NCI-H2029 treated with DMSO at 0.1 percent for 48 hours (cell line): ENCODE data around the gene SPOCK1.

ENCODE experiments used
- DNase-seq: peaks from one replicate; lab custom pipeline; 2025; lab: John Stamatoyannopoulos, UW

SPOCK1 gene

DNA sequence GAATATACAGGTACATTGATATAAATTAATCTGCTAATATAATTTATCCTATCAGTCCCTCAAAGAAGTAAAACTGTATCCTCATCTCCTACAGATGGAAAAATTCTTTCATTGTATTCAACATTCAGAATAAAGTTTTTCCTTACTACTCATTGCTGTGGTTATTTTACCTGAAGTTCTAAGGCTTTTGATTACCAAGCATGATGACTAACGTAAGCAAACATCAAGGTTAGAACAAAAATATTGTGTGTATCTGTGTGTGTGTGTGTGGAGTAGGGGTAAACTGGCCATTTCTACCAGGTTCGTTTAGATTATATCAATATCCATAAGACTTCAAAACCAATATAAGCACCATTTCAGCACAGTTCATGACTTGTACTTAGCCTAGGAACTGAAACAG is 573.1 kb downstream of the SPOCK1 start:
- no peak for DNase-seq
